HepG2 (cell line): ENCODE data around the gene SLC38A3. TPM values are rescaled to one million over a fixed set of nuclear protein-coding genes. Genes with fewer than 3 reads are reported as not detected.
A peak's percentile ranks its signal among the peaks of the same experiment; 100 is the strongest.

Experiments used
- CCAR2 ChIP-seq: fragments of 200-400 bp; formaldehyde crosslinking; optimal IDR thresholded peaks from 2 replicates; pipeline ENCODE3; 2018; ENCODE audit warnings: low read depth, mild to moderate bottlenecking, low read length, moderate library complexity
- CHD2 ChIP-seq: IDR thresholded peaks from 2 replicates; pipeline ENCODE4 v1.6.1; 2011; ENCODE audit warnings: low read depth, low read length, improper control_type of control experiment
- FLYWCH1 ChIP-seq: sonication (generic); formaldehyde crosslinking; IDR thresholded peaks from 2 replicates; pipeline ENCODE4 v1.8.1; 2023; ENCODE audit warnings: mild to moderate bottlenecking, missing genetic modification reagents
- FOXJ3 ChIP-seq: sonication (generic); formaldehyde crosslinking; IDR thresholded peaks from 2 replicates; pipeline ENCODE4 v1.4.0; 2020; ENCODE audit warnings: missing genetic modification reagents, mild to moderate bottlenecking, borderline replicate concordance
- HOMEZ ChIP-seq: IDR thresholded peaks from 2 replicates; pipeline ENCODE4 v1.6.1; 2016; ENCODE audit warnings: low read depth
- JDP2 ChIP-seq: sonication (generic); formaldehyde crosslinking; IDR thresholded peaks from 2 replicates; pipeline ENCODE4 v1.8.1; 2022; ENCODE audit warnings: missing genetic modification reagents, borderline replicate concordance
- MIER3 ChIP-seq: IDR thresholded peaks from 2 replicates; pipeline ENCODE4 v1.6.1; 2016; ENCODE audit warnings: missing compliant biosample characterization, borderline replicate concordance
- NBN ChIP-seq: fragments of 450-650 bp; conservative IDR thresholded peaks from 2 replicates; pipeline ENCODE4 v1.6.1; 2017
- NFRKB ChIP-seq: fragments of 450-650 bp; IDR thresholded peaks from 2 replicates; pipeline ENCODE4 v1.6.1; 2017
- ONECUT2 ChIP-seq: sonication (generic); formaldehyde crosslinking; IDR thresholded peaks from 2 replicates; pipeline ENCODE4 v1.4.0; 2020; ENCODE audit warnings: missing genetic modification reagents
- SUZ12 ChIP-seq: fragments of 150-350 bp; IDR thresholded peaks from 2 replicates; pipeline ENCODE4 v1.6.1; 2014; ENCODE audit warnings: low read depth, low read length
- TEAD2 ChIP-seq: sonication (generic); formaldehyde crosslinking; IDR thresholded peaks from 2 replicates; pipeline ENCODE4 v1.9.0; 2021; ENCODE audit warnings: missing genetic modification reagents
- THYN1 ChIP-seq: sonication (generic); formaldehyde crosslinking; IDR thresholded peaks from 2 replicates; pipeline ENCODE4 v1.8.1; 2023; ENCODE audit warnings: low read depth, mild to moderate bottlenecking, moderate library complexity, missing genetic modification reagents, borderline replicate concordance
- ZBTB20 ChIP-seq: sonication (generic); formaldehyde crosslinking; IDR thresholded peaks from 2 replicates; pipeline ENCODE4 v1.8.1; 2023; ENCODE audit warnings: missing genetic modification reagents, low read depth, mild to moderate bottlenecking, borderline replicate concordance
- ZBTB42 ChIP-seq: sonication (generic); formaldehyde crosslinking; IDR thresholded peaks from 2 replicates; pipeline ENCODE4 v1.5.0; 2020; ENCODE audit warnings: mild to moderate bottlenecking, missing genetic modification reagents
- ZFAT ChIP-seq: sonication (generic); formaldehyde crosslinking; conservative IDR thresholded peaks from 2 replicates; pipeline ENCODE4 v1.8.1; 2023; ENCODE audit warnings: missing genetic modification reagents, inconsistent platforms
- ZNF232 ChIP-seq: sonication (generic); formaldehyde crosslinking; IDR thresholded peaks from 2 replicates; pipeline ENCODE4 v1.4.0; 2020; ENCODE audit warnings: missing genetic modification reagents, borderline replicate concordance
- ZNF350 ChIP-seq: sonication (generic); formaldehyde crosslinking; IDR thresholded peaks from 2 replicates; pipeline ENCODE4 v1.4.0; 2020; ENCODE audit warnings: mild to moderate bottlenecking, low read depth, missing genetic modification reagents, borderline replicate concordance
- ZSCAN20 ChIP-seq: sonication (generic); formaldehyde crosslinking; IDR thresholded peaks from 2 replicates; pipeline ENCODE4 v1.4.0; 2020; ENCODE audit warnings: missing genetic modification reagents, mild to moderate bottlenecking, borderline replicate concordance
- ZSCAN25 ChIP-seq: sonication (generic); formaldehyde crosslinking; IDR thresholded peaks from 2 replicates; pipeline ENCODE4 v1.8.0; 2022; ENCODE audit warnings: mild to moderate bottlenecking, missing genetic modification reagents
- ZSCAN9 ChIP-seq: IDR thresholded peaks from 2 replicates; pipeline ENCODE4 v1.6.1; 2016; ENCODE audit warnings: borderline replicate concordance
- polyA plus RNA-seq, 8 experiments: library from polyadenylated mRNA; depleted of rRNA in 3 of 8; stranded (reverse) in 7 of 8; unstranded in 1 of 8; fragments of >200 nt; fragmentation: Illumina TruSeq in 4 of 8; extraction: Trizol in 4 of 8; gene quantifications; 2 replicates each; pipeline versions ENCODE4 v1.2.1 to v1.2.3, GENCODE V29; 2011 to 2016; ENCODE audit warnings: low read depth in 4 of 8, missing spikeins in 1 of 8, mixed read lengths in 1 of 8; ENCODE audit not compliant: insufficient read depth in 1 of 8
- total RNA-seq, 5 experiments: library from RNA; depleted of rRNA; stranded (reverse); fragments of >200 nt; fragmentation: Illumina TruSeq; extraction: Trizol; gene quantifications; 2 replicates each; pipeline ENCODE4 v1.2.3, GENCODE V29; 2016; ENCODE audit warnings: low read depth in 1 of 5
- TF ChIP-seq, protein P1 (sequence below): sonication (generic); formaldehyde crosslinking; IDR thresholded peaks from 2 replicates; pipeline ENCODE4 v1.5.1; 2020; ENCODE audit warnings: mild to moderate bottlenecking, missing genetic modification reagents, moderate library complexity
- TF ChIP-seq, protein P2 (sequence below): sonication (generic); formaldehyde crosslinking; IDR thresholded peaks from 2 replicates; pipeline ENCODE4 v1.8.1; 2022; ENCODE audit warnings: mild to moderate bottlenecking, missing genetic modification reagents
- TF ChIP-seq, protein P3 (sequence below): sonication (generic); formaldehyde crosslinking; IDR thresholded peaks from 2 replicates; pipeline ENCODE4 v1.8.1; 2023; ENCODE audit warnings: missing genetic modification reagents, inconsistent platforms, borderline replicate concordance

Gene SLC38A3
- total and polyA plus RNA-seq, 2 of the 13 experiments (the other 11 are each of a cell fraction or from before 2014, with no cell fraction given) = 29.8 to 164 TPM

GRCh38 chr3:50270422-50271224 lies 65.6 kb downstream of the SLC38A3 start (continued):
- TF ChIP-seq SUZ12 = no peak
- TF ChIP-seq, protein P1, sequence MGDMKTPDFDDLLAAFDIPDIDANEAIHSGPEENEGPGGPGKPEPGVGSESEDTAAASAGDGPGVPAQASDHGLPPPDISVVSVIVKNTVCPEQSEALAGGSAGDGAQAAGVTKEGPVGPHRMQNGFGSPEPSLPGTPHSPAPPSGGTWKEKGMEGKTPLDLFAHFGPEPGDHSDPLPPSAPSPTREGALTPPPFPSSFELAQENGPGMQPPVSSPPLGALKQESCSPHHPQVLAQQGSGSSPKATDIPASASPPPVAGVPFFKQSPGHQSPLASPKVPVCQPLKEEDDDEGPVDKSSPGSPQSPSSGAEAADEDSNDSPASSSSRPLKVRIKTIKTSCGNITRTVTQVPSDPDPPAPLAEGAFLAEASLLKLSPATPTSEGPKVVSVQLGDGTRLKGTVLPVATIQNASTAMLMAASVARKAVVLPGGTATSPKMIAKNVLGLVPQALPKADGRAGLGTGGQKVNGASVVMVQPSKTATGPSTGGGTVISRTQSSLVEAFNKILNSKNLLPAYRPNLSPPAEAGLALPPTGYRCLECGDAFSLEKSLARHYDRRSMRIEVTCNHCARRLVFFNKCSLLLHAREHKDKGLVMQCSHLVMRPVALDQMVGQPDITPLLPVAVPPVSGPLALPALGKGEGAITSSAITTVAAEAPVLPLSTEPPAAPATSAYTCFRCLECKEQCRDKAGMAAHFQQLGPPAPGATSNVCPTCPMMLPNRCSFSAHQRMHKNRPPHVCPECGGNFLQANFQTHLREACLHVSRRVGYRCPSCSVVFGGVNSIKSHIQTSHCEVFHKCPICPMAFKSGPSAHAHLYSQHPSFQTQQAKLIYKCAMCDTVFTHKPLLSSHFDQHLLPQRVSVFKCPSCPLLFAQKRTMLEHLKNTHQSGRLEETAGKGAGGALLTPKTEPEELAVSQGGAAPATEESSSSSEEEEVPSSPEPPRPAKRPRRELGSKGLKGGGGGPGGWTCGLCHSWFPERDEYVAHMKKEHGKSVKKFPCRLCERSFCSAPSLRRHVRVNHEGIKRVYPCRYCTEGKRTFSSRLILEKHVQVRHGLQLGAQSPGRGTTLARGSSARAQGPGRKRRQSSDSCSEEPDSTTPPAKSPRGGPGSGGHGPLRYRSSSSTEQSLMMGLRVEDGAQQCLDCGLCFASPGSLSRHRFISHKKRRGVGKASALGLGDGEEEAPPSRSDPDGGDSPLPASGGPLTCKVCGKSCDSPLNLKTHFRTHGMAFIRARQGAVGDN (CRISPR knock-in tag) = peak; percentile 70
- TF ChIP-seq TEAD2 (CRISPR knock-in tag) = no peak
- no peak for TF ChIP-seq FLYWCH1 (CRISPR knock-in tag)
- no peak for TF ChIP-seq MIER3 (CRISPR knock-in tag)
- TF ChIP-seq ZBTB42 (CRISPR knock-in tag) = no peak
- TF ChIP-seq ZSCAN9 (CRISPR knock-in tag) = no peak
- TF ChIP-seq, protein P2, sequence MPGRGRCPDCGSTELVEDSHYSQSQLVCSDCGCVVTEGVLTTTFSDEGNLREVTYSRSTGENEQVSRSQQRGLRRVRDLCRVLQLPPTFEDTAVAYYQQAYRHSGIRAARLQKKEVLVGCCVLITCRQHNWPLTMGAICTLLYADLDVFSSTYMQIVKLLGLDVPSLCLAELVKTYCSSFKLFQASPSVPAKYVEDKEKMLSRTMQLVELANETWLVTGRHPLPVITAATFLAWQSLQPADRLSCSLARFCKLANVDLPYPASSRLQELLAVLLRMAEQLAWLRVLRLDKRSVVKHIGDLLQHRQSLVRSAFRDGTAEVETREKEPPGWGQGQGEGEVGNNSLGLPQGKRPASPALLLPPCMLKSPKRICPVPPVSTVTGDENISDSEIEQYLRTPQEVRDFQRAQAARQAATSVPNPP (CRISPR knock-in tag) = no peak
- TF ChIP-seq CCAR2 = no peak
- TF ChIP-seq ZFAT (CRISPR knock-in tag) = no peak
- no peak for TF ChIP-seq FOXJ3
- no peak for TF ChIP-seq THYN1 (CRISPR knock-in tag)
- no peak for TF ChIP-seq HOMEZ (CRISPR knock-in tag)
- no peak for TF ChIP-seq ZSCAN25
- no peak for TF ChIP-seq JDP2 (CRISPR knock-in tag)
- no peak for TF ChIP-seq NBN
- TF ChIP-seq, protein P3, sequence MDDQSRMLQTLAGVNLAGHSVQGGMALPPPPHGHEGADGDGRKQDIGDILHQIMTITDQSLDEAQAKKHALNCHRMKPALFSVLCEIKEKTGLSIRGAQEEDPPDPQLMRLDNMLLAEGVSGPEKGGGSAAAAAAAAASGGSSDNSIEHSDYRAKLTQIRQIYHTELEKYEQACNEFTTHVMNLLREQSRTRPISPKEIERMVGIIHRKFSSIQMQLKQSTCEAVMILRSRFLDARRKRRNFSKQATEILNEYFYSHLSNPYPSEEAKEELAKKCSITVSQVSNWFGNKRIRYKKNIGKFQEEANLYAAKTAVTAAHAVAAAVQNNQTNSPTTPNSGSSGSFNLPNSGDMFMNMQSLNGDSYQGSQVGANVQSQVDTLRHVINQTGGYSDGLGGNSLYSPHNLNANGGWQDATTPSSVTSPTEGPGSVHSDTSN (CRISPR knock-in tag) = no peak
- no peak for TF ChIP-seq ONECUT2 (CRISPR knock-in tag)
- TF ChIP-seq ZBTB20 = no peak
- TF ChIP-seq CHD2 = no peak
- TF ChIP-seq ZSCAN20 (CRISPR knock-in tag) = no peak
- no peak for TF ChIP-seq NFRKB
- TF ChIP-seq ZNF232 (CRISPR knock-in tag) = no peak
- no peak for TF ChIP-seq ZNF350 (CRISPR knock-in tag)
